Heart left ventricle (tissue), 16 donors: ENCODE results near the gene SCN5A. TPM values are rescaled to one million over a fixed set of nuclear protein-coding genes. Genes with fewer than 3 reads are reported as not detected.

ENCODE experiments used
- ATAC-seq, 4 donors: fragments of 200-7000 bp; cut with Tn5 transposase; one replicate each; pipeline ENCODE4 v1.9.1; 2020 to 2022; ENCODE audit warnings: moderate library complexity in 4 of 4, mild to moderate bottlenecking in 3 of 4, moderate number of reproducible peaks in 1 of 4
- DNase-seq, 5 donors: peaks; one replicate each; pipeline ENCODE4 v3.0.0-alpha.2; 2020
- H3K27ac ChIP-seq, 12 donors: fragments of 200-600 bp; sonication (generic) in 4 of 12; one replicate each; pipeline versions ENCODE4 v1.5.0 to v1.8.0; 2016 to 2022; ENCODE audit warnings: mild to moderate bottlenecking in 2 of 12
- H3K27me3 ChIP-seq, 9 donors: fragments of 200-600 bp; sonication (generic) in 2 of 9; one replicate each; pipeline versions ENCODE4 v1.5.1 to v1.8.0; 2016 to 2022; ENCODE audit warnings: mild to moderate bottlenecking in 3 of 9
- H3K36me3 ChIP-seq, 9 donors: fragments of 200-600 bp; sonication (generic) in 2 of 9; one replicate each; pipeline versions ENCODE4 v1.5.0 to v1.8.0; 2018 to 2022; ENCODE audit warnings: mild to moderate bottlenecking in 2 of 9
- H3K4me1 ChIP-seq, 12 donors: fragments of 200-600 bp; sonication (generic) in 4 of 12; one replicate each; pipeline versions ENCODE4 v1.5.0 to v1.8.0; 2016 to 2022; ENCODE audit warnings: mild to moderate bottlenecking in 3 of 12
- H3K4me3 ChIP-seq, 12 donors: fragments of 200-600 bp; sonication (generic) in 4 of 12; one replicate each; pipeline versions ENCODE4 v1.5.0 to v1.8.0; 2017 to 2022; ENCODE audit warnings: mild to moderate bottlenecking in 9 of 12, moderate library complexity in 4 of 12
- H3K9me3 ChIP-seq, 12 donors: fragments of 200-600 bp; sonication (generic) in 4 of 12; one replicate each; pipeline versions ENCODE4 v1.5.0 to v1.8.0; 2016 to 2022; ENCODE audit warnings: mild to moderate bottlenecking in 1 of 12
- CTCF ChIP-seq, 12 donors: fragments of 200-600 bp; sonication (generic) in 4 of 12; IDR thresholded peaks; one replicate each; pipeline versions ENCODE4 v1.5.0 to v1.8.0; 2018 to 2022; ENCODE audit warnings: antibody characterized with exemption in 12 of 12, mild to moderate bottlenecking in 5 of 12
- POLR2A ChIP-seq, 2 donors: fragments of 450-650 bp; IDR thresholded peaks; one replicate each; pipeline ENCODE4 v1.6.1; 2017; ENCODE audit warnings: antibody characterized with exemption in 2 of 2, mild to moderate bottlenecking in 2 of 2, moderate library complexity in 2 of 2
- WGBS, 4 donors: extraction: QIAGEN DNeasy Blood & Tissue Kit in 2 of 4; methylation state at CpG; one replicate each; pipeline versions ENCODE4 v1.1.5 to v1.1.7; 2013 to 2018; 5-methylcytosine and 5-hydroxymethylcytosine counted together
- intact Hi-C, 10 donors: fragments of 100-400 bp; cut with DNase I; formaldehyde crosslinking; loops; one replicate each; pipeline versions ENCODE4 v1.11.1 to v1.14.2; 2022
- polyA plus RNA-seq, 2 donors: library from polyadenylated mRNA; stranded (reverse); fragments of 200-250 nt; gene quantifications; one replicate each; pipeline ENCODE4 v1.2.3, GENCODE V29; 2013
- total RNA-seq, 9 donors: library from RNA; depleted of rRNA in 2 of 9; stranded (reverse); fragments of >200 nt in 2 of 9; fragmentation: NEBNext Ultra II Directional in 3 of 9; extraction: Animal tissue kit (Norgen Biotek cat#: 25700) in 3 of 9; gene quantifications; one replicate each; pipeline versions ENCODE4 v1.1.0 to v1.2.4, GENCODE V29; 2016 to 2023
- donor health status: ischemic (EF 13 %, LVEDD 7.1; RV severe dilation, severe dysfunction).
- donor health status: healthy with polysubstance abuse.
- donor health status: DM: no; HTN: yes; CAD: no.
- donor health status: DM: no; HTN: no; CAD: no.
- donor health status: ischemic (EF 25% LVEDD 6.9; RV normal size, moderate dysfunction).
- donor health status: ischemic (EF 25% LVEDD 5.7; RV mildly dilated, moderate dysfunction).
- donor health status: healthy.
- donor health status: DM: yes; HTN: yes; CAD: no.
- donor health status: ischemic (EF 35%, LVEDD 5.7; RV mildly dilated, moderate dysfunction).
- donor health status: nonischemic (EF 11% LVEDD 7.7; RV severe dilation, severe dysfunction).
- donor health status: DM: yes; HTN: yes; CAD: no.
- donor health status: PGD.
- donor health status: ischemic (EF 29% LVEDD 5.4; RV normal size, mild dysfunction).
- donor health status: nonischemic (EF 23%, LVEDD 6.1; RV moderate dilation, normal function).

The SCN5A gene
- total and polyA plus RNA-seq, 11 donors: 88.4 to 242 (median 173) TPM

GRCh38 chr3:38565339-38566214, 83.9 kb downstream of the SCN5A start:
- Histone ChIP-seq H3K27ac (peak overlapping the region in 4 of 12 donors; percentile 14 to 52 (median 38)), H3K4me1 (peaks cover 0 to 13% (median 0%) of the 10 kb centered on the region in 12 donors), H3K4me3 (no peak overlapping the region), H3K27me3 (no peaks in the 10 kb centered on the region), H3K36me3 (peaks cover 0 to 78% (median 11%) of the 10 kb centered on the region in 9 donors), H3K9me3 (no peaks in the 10 kb centered on the region)
- no peak for ATAC-seq
- 88 to 92% (median 90%) methylated on average over 12 to 13 of the region's 13 CpGs for WGBS, 4 donors
- no peak for TF ChIP-seq CTCF (IDR thresholded peaks at IDR 0.05)
- no peak for TF ChIP-seq POLR2A (IDR thresholded peaks at IDR 0.05)
- intact Hi-C loops: no loop called here
- no peak for DNase-seq

DNA sequence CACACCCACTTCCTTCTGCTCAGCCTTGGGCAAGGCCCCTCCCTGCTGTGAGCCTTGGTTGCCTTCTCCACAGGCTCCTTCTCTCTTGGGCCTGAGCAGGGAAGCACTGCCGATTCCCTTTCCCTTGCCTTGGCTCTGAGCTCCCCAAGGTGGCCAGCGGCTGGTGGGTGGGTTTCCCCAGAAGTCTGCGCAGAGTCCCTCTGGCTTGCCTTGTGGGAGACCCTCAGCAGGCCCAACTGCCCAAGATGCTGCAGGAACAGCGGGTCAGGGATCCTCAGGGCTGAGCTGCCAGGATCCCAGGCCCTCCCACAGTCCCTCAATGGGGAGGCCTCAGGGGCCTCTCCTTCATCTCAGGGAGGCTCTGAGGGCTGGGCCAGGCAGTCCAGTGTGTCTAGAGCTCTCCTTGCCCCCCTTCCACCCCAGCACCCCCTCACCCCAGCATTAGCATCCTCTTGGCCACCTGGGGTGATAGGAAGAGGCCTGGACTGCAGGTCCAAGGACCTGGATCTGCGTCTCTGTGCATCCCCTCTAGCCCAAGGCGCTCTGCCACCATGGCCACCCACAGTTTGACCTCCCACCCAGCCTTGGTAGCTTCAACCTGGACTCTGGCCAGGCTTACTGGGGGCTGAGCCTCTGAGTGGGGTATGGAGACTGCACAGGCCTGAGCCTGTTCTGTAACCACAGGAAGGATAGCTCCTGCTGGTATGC, 84.7 kb downstream of the SCN5A start:
- H3K9me3 ChIP-seq: no peaks in the 10 kb centered on the region
- no peak overlapping the region for H3K27ac ChIP-seq
- TF ChIP-seq CTCF (IDR thresholded peaks at IDR 0.05) (no peak), POLR2A (IDR thresholded peaks at IDR 0.05) (no peak)
- intact Hi-C loops: no loop called here
- peaks cover 0 to 13% (median 0%) of the 10 kb centered on the region in 12 donors for H3K4me1 ChIP-seq
- no peaks in the 10 kb centered on the region for H3K27me3 ChIP-seq
- ATAC-seq: peak in 1 of 4 donors; percentile 1
- H3K4me3 ChIP-seq: no peak overlapping the region
- peak in 2 of 5 donors; percentile 12 to 28 for DNase-seq
- peaks cover 0 to 78% (median 11%) of the 10 kb centered on the region in 9 donors for H3K36me3 ChIP-seq
- 91 to 95% (median 94%) methylated on average over 5 to 6 of the region's 6 CpGs for WGBS, 4 donors

DNA sequence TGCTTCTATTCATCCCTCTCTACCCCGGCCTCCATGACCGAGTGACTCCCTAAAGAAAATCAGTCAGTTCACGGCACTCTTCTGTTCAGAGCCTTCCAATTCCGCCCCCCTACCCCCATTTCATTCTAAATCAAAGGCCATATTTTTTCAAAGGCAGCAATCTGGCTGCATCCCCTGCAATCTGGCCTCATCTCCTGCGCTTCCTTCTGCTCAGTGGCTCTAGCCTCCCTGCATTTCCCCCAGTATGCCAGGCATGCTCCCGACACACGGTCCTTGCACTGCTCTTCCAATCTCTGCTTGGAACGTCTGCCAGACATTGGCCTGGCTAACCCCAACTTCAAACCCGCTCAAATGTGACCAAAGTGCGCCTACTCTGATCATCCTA, 85.6 kb downstream of the SCN5A start:
- Histone ChIP-seq H3K9me3 (no peaks in the 10 kb centered on the region), H3K27me3 (no peaks in the 10 kb centered on the region), H3K27ac (no peak overlapping the region), H3K4me3 (no peak overlapping the region), H3K36me3 (peaks cover 0 to 78% (median 11%) of the 10 kb centered on the region in 9 donors), H3K4me1 (peaks cover 0 to 13% (median 0%) of the 10 kb centered on the region in 12 donors)
- intact Hi-C loops: no loop called here
- TF ChIP-seq POLR2A (IDR thresholded peaks at IDR 0.05) (no peak), CTCF (IDR thresholded peaks at IDR 0.05) (no peak)
- ATAC-seq (no peak), DNase-seq (peak in 1 of 5 donors; percentile 5)
- WGBS, 4 donors: 83 to 90% (median 84%) methylated on average over 10 of the region's 10 CpGs
